Astrocyte (in vitro differentiated cells and primary cell): ENCODE measurements around the gene TTC13. TPM values are rescaled to one million over a fixed set of nuclear protein-coding genes. Genes with fewer than 3 reads are reported as not detected.

Experiments
- DNase-seq: peaks from one replicate; pipeline ENCODE4 v3.0.0-alpha.2; 2010; ENCODE audit warnings: low read depth
- FAIRE-seq: peaks from 2 replicates; lab custom pipeline; 2011; peaks lifted over from hg19 to GRCh38; lab: Jason Lieb, UNC
- H2AFZ ChIP-seq: 2 replicates; pipeline ENCODE4 v1.6.0; 2012; ENCODE audit warnings: low read depth, low read length, inconsistent platforms
- H3K27ac ChIP-seq: 2 replicates; pipeline ENCODE4 v1.5.1; 2011; ENCODE audit warnings: low read depth, low read length, inconsistent platforms
- H3K27me3 ChIP-seq: 2 replicates; pipeline ENCODE4 v1.6.0; 2011; ENCODE audit warnings: low read length, inconsistent platforms; ENCODE audit not compliant: insufficient read depth
- H3K36me3 ChIP-seq: 2 replicates; pipeline ENCODE4 v1.5.1; 2011; ENCODE audit warnings: low read length, inconsistent platforms; ENCODE audit not compliant: insufficient read depth
- H3K4me1 ChIP-seq: 2 replicates; pipeline ENCODE4 v1.5.1; 2011; ENCODE audit warnings: low read length, inconsistent platforms; ENCODE audit not compliant: insufficient read depth
- H3K4me2 ChIP-seq: 2 replicates; pipeline ENCODE4 v1.6.0; 2012; ENCODE audit warnings: low read length, inconsistent platforms
- H3K4me3 ChIP-seq: 2 replicates; pipeline ENCODE4 v1.5.1; 2011; ENCODE audit warnings: low read depth, mild to moderate bottlenecking, low read length, inconsistent platforms; ENCODE audit not compliant: insufficient read depth
- H3K79me2 ChIP-seq: 2 replicates; pipeline ENCODE4 v1.6.0; 2012; ENCODE audit warnings: mild to moderate bottlenecking, low read length, inconsistent platforms; ENCODE audit not compliant: insufficient read depth
- H3K9ac ChIP-seq: 2 replicates; pipeline ENCODE4 v1.6.0; 2012; ENCODE audit warnings: mild to moderate bottlenecking, low read length, inconsistent platforms
- H3K9me3 ChIP-seq: 2 replicates; pipeline ENCODE4 v1.5.1; 2012; ENCODE audit warnings: low read depth, mild to moderate bottlenecking, low read length, inconsistent platforms; ENCODE audit not compliant: insufficient read depth
- H4K20me1 ChIP-seq: 2 replicates; pipeline ENCODE4 v1.6.0; 2012; ENCODE audit warnings: low read length, inconsistent platforms; ENCODE audit not compliant: insufficient read depth
- H3K27ac Mint-ChIP-seq: one replicate; pipeline ENCODE4 v1.8.0; 2021; ENCODE audit warnings: mild to moderate bottlenecking, mixed read lengths; ENCODE audit not compliant: unreplicated experiment
- H3K27me3 Mint-ChIP-seq: one replicate; pipeline ENCODE4 v1.8.0; 2021; ENCODE audit warnings: low read depth, mixed read lengths; ENCODE audit not compliant: unreplicated experiment
- H3K36me3 Mint-ChIP-seq: one replicate; pipeline ENCODE4 v1.8.0; 2021; ENCODE audit warnings: low read depth, mixed read lengths; ENCODE audit not compliant: unreplicated experiment
- H3K4me1 Mint-ChIP-seq: one replicate; pipeline ENCODE4 v1.8.0; 2021; ENCODE audit warnings: low read depth, mixed read lengths; ENCODE audit not compliant: unreplicated experiment
- H3K4me3 Mint-ChIP-seq: one replicate; pipeline ENCODE4 v1.8.0; 2021; ENCODE audit warnings: mild to moderate bottlenecking, moderate library complexity, mixed read lengths; ENCODE audit not compliant: unreplicated experiment
- H3K9me3 Mint-ChIP-seq: one replicate; pipeline ENCODE4 v1.8.0; 2021; ENCODE audit warnings: mild to moderate bottlenecking, mixed read lengths; ENCODE audit not compliant: unreplicated experiment
- EZH2 ChIP-seq: IDR thresholded peaks from 2 replicates; pipeline ENCODE4 v1.6.1; 2012; ENCODE audit warnings: mild to moderate bottlenecking, low read length, inconsistent platforms; ENCODE audit not compliant: insufficient read depth
- total RNA-seq: library from RNA; stranded (reverse); gene quantifications from 2 replicates; pipeline ENCODE4 v1.2.1, GENCODE V29; 2021
- TF ChIP-seq, protein P1 (sequence below): IDR thresholded peaks from 2 replicates; pipeline ENCODE4 v1.5.1; 2011; ENCODE audit warnings: low read depth, mild to moderate bottlenecking, inconsistent platforms, low read length, moderate library complexity; ENCODE audit not compliant: insufficient read depth

The TTC13 gene
- total RNA-seq, 1 donor from 2014 or later: 13.0 TPM

DNA sequence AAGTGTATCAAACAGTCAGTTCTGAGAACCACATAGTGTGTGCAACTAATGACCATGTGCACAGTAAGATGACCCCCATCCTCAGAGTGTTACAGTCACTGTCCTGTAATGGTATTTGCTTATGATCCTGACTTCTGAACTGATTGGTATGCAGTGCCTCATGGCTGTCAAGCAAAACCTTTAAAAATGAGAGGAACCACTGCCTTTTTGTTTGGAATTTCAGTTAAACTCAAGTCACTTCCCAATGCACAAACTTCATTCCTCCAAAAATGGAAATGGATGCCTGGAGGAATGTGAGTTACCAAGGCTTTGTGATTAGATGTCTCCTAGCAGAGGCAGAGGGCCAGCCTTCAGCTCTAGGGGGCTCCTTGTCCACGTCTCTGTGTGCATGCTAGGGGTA lies 120.8 kb downstream of the TTC13 start:
- H3K27me3 Mint-ChIP-seq: no peaks in the 10 kb centered on the region
- H2AFZ ChIP-seq: no peak overlapping the region
- DNase-seq: peak; percentile 83
- H3K36me3 Mint-ChIP-seq: peaks cover 41% of the 10 kb centered on the region
- H3K4me1 ChIP-seq: peaks cover 69% of the 10 kb centered on the region
- H3K9me3 Mint-ChIP-seq: peaks cover under 1% of the 10 kb centered on the region
- H3K36me3 ChIP-seq: peaks cover 26% of the 10 kb centered on the region
- H3K9ac ChIP-seq: peak overlapping the region; percentile 72
- H3K79me2 ChIP-seq: peaks cover 92% of the 10 kb centered on the region
- peak overlapping the region; percentile 92 for H3K27ac ChIP-seq
- H3K27me3 ChIP-seq: no peaks in the 10 kb centered on the region
- H3K4me2 ChIP-seq: peak overlapping the region; percentile 74
- H3K4me3 Mint-ChIP-seq: no peak overlapping the region
- peak; percentile 54 for FAIRE-seq
- H3K27ac Mint-ChIP-seq: peak overlapping the region; percentile 43
- H3K9me3 ChIP-seq: peaks cover 3% of the 10 kb centered on the region
- peaks cover 67% of the 10 kb centered on the region for H3K4me1 Mint-ChIP-seq
- H4K20me1 ChIP-seq: peaks cover 26% of the 10 kb centered on the region
- H3K4me3 ChIP-seq: no peak overlapping the region
- TF ChIP-seq, protein P1, sequence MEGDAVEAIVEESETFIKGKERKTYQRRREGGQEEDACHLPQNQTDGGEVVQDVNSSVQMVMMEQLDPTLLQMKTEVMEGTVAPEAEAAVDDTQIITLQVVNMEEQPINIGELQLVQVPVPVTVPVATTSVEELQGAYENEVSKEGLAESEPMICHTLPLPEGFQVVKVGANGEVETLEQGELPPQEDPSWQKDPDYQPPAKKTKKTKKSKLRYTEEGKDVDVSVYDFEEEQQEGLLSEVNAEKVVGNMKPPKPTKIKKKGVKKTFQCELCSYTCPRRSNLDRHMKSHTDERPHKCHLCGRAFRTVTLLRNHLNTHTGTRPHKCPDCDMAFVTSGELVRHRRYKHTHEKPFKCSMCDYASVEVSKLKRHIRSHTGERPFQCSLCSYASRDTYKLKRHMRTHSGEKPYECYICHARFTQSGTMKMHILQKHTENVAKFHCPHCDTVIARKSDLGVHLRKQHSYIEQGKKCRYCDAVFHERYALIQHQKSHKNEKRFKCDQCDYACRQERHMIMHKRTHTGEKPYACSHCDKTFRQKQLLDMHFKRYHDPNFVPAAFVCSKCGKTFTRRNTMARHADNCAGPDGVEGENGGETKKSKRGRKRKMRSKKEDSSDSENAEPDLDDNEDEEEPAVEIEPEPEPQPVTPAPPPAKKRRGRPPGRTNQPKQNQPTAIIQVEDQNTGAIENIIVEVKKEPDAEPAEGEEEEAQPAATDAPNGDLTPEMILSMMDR: no peak
- TF ChIP-seq EZH2: no peak

DNA sequence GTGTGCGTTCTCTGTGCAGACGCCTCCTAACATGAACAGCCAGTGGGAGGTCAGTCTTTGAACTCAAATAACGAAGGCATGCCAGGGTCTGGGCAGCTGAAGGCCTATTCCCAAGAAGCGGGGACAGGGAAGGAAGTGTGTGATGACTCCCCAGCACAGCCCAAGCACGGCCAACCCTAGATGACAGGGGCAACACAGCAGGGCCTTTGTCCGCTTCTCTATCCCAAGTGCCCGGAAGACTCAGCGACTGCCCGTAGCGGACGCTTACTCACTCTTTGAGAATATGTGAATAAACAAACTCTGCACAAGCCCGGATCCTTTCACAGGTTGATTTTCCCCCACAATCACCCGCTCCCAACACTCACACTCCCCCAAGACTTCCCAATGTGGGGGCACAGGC lies 121.6 kb downstream of the TTC13 start:
- Mint-ChIP-seq H3K27ac (peak overlapping the region; percentile 98), H3K4me1 (peaks cover 66% of the 10 kb centered on the region)

More for the DNA sequence above, 121.6 kb downstream of the TTC13 start:
- Histone ChIP-seq H4K20me1 (peaks cover 18% of the 10 kb centered on the region), H3K27ac (peak overlapping the region; percentile 92), H3K4me3 (no peak overlapping the region), H2AFZ (peak overlapping the region; percentile 25), H3K9ac (peak overlapping the region; percentile 72), H3K4me2 (peak overlapping the region; percentile 74), H3K4me1 (peaks cover 62% of the 10 kb centered on the region), H3K9me3 (peaks cover 3% of the 10 kb centered on the region), H3K79me2 (peaks cover 89% of the 10 kb centered on the region), H3K36me3 (peaks cover 30% of the 10 kb centered on the region), H3K27me3 (no peaks in the 10 kb centered on the region)
- Mint-ChIP-seq H3K36me3 (peaks cover 47% of the 10 kb centered on the region), H3K9me3 (peaks cover 4% of the 10 kb centered on the region), H3K4me3 (peak overlapping the region; percentile 61), H3K27me3 (no peaks in the 10 kb centered on the region)
- peak; percentile 74 for DNase-seq
- FAIRE-seq: peak; percentile 68
- TF ChIP-seq, protein P1: no peak
- no peak for TF ChIP-seq EZH2

Other genes starting within 250 kb of the TTC13 start
- not detected in 2 replicates for gene CAPN9, start 231.5 kb downstream of the TTC13 start, total RNA-seq
- gene C1orf198, start 110.3 kb downstream of the TTC13 start, total RNA-seq: 102 and 107 TPM in 2 replicates
- 14.4 and 16.7 TPM in 2 replicates for gene ARV1, start 233 bp upstream of the TTC13 start, total RNA-seq
- gene FAM89A, start 61.4 kb upstream of the TTC13 start, total RNA-seq: 9.6 and 12.6 TPM in 2 replicates
- 0.89 and 1.1 TPM in 2 replicates for gene TRIM67, start 183.2 kb upstream of the TTC13 start, total RNA-seq